Stimulated activated CD8-positive, alpha-beta memory T cell treated with anti-CD3 and anti-CD28 coated beads, Interleukin-12 subunit alpha, Interleukin-12 subunit beta, amount 100 ng/mL, for 1 hour (primary cell): ENCODE measurements around the gene SLC22A23.
"Not testable (repeated sequence)": the region's sequence is repeated elsewhere in the genome, so short reads cannot be mapped to it uniquely, and the experiment has no call there.

ENCODE experiments used
- DNase-seq: peaks from one replicate; pipeline ENCODE4 v3.0.0-alpha.2; 2020; ENCODE audit warnings: low read depth

Gene SLC22A23

DNA sequence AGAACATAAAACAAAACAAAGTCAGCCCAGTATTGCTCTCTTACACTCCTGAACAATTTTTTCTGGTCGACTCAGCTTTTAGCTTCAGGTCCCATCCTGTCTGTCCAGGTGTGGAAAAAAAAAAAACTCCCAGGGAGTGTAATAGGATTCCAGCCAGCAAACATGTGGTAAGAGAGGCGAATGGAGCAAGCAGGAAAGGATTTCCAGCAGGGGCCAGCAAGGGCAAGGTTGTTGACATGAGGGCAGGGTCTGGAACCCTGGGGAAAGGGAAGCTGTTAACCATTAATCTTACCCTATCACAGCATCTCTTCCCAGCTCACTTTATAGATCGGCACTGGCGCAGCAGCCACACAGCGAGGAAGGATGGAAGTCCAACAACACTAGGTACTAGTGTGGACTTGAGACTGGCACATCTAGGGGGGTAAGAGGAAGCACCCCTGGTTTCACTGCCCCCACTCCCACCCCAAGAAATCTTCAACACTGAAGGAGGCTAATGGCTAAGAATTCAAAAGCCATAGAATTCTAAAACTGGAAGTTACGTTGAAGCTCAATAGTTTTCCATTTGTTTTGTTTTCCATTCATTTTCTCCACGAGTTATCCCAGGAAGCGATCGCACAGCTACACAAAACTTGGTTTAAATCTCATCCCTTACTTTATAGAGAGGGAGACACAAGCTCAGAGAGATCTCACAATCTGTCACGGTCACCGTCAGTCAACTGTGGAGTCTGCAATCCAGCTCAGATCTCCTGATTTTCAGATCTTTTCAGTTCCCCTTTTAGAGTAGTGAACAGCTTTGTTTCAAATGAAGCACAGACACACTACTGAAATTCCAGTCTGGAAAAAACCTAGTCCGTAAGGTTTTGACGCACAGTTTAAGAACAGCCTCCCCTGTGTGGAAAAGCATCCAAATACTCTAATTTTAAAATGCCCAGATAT, 53.3 kb downstream of the SLC22A23 start:
- DNase-seq, result no peak

DNA sequence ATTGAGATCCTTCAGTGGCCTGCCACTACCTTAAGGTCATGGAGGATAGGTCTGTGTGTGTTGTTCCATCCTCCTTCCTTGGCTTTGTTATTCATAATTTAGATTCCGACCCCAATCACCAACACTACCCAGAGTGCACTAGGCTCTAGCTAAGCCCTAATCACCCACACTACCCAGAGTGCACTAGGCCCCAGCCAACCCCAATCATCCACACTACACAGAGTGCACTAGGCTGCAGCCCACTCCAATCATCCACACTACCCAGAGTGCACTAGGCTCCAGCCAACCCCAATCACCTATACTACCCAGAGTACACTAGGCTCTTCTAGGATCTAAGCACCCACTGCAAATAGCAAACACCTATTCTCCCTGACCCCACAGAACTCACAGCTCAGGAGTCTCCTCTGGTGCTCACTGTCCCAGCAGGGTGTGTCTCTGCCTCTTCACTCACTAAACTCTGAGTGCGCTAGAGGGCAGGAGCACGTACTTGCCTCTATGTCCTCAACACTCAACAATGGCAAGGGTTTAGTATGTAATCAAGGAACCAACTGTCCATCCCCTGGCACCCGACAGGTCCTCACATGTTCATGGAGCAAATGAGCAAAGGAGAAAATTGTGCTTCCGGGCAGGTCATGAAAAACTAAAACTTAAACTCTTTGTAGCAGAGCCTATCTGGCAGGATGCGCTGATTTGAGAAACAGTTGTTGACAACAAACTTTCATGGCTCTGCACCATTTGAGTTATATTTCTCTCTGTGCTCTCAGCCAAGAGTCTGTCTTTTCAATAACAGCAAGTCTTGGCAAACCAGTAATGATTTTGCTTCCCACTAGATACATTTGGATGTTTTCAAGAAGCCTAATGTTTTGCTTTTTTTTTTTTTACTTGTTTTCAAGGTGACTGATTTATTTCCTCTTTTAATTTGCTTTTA, 54.3 kb downstream of the SLC22A23 start:
- no peak for DNase-seq

DNA sequence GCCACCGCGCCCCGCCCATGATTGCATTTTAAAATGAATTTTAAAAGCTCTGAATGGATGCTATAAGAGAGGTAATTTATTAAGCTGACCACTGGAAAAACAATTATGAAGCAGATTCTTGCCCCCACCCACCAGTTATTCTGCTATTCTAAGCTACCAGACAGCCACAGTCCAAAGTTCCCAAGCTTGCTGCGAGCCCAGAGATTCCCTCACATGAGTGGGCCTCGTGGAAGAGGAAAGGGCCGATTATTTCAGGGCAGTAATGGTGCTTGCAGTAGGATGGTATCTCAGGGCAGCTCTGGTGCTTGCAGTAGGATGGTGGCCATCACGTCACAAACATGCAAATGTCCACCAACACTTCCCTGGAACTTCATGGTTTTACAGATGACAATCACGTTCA, 56.7 kb downstream of the SLC22A23 start:
- no peak for DNase-seq

DNA sequence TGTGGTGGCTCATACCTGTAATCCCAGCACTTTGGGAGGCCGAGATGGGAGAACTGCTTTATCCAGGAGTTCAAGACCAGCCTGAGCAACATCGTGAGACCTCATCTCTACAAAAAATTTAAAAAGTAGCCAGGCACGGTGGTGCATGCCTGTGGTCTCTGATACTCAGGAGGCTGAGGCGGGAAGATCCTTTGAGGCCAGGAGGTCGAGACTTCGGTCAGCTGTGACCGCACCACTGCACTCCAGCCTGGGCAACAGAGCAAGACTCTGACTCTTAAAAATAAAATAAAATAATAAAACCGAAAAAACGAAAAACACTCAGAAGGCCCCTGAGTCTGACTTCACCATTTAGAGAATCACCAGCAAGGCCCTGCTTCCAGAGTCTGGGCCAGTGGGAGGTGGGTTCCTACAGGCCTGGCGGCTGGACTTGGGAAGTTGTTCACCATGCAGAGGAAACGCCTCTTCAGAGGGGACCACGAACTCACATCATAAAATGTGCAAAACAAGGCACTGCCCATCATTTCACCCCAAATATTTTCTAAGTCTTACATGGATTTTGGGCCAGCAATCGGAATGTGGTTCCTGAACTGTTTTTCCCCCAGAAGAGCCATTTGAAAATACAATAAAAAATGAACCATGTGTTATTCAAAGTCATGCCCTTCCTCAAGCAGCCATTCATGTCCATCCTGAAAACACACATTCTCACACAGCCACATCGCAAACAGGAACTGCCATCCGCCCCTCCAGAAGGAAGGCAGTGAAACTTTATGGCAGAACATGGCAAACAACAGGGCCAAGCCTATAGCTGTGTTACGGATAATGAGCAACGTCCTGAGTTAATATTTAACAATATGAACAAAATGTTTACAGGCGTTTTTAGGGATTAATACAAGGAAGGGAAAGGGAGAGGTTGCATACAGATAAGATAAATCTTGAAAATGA, 57.8 kb downstream of the SLC22A23 start:
- DNase-seq, result no peak

DNA sequence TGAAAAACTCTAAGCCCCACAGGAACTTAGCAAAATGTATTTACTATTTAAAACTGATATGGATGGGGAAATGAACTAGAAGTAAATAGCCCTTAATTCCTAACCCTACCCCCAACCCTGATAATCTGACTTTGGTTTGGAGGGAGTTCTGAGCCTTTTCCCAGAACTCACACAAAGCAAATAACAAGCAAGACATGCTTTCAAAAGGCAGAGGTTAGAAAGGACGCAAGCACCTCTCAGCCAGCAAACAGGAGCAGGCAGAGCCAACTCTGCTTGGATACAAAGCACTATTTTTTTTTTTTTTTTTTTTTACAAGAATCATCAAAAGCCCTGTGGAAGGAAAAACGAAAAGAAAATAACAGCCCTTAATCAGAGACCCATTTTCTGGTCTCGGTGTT, 58.7 kb downstream of the SLC22A23 start:
- DNase-seq, result no peak

DNA sequence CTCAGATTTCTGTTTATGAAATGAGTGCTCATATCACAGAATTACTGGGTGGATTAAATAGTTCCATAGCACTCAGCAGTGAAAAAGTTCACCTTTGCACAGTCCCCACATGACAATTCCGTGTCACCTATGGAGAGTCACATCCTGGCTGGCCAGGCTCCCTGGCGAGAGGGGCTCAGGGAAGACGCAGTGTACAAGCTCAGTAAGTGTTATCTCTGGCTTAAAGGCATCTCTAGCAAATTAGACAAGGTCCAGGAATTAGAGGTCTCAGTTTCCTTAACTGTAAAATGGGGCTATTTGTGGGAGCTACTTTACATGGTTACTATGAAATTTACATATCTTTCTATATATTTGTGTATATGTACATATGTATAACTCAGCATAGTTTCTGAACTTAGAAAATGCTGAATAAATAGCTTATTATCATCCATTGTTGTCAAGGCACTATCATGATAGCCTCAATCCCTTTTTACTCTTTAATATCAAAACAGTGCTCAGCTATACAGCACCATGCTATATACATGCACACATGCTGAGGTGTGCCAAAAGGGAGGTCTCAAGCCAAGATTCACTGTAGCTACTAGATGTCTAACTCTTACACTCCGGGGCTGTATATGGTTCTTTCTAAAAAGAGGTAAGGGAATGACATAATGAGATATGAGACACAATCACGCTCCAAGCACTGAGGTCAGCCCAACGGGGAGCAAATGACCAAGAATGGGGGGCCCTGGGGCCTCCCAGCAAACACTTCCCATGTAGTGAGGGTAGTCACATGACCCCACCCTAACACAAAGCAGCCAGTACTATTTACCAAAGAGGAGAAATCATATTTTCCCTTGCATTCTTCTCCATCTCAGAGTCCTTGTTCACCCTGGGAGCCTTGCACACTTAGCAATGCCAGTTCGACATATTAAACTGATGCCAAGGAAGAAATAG, 59.4 kb downstream of the SLC22A23 start:
- no peak for DNase-seq

DNA sequence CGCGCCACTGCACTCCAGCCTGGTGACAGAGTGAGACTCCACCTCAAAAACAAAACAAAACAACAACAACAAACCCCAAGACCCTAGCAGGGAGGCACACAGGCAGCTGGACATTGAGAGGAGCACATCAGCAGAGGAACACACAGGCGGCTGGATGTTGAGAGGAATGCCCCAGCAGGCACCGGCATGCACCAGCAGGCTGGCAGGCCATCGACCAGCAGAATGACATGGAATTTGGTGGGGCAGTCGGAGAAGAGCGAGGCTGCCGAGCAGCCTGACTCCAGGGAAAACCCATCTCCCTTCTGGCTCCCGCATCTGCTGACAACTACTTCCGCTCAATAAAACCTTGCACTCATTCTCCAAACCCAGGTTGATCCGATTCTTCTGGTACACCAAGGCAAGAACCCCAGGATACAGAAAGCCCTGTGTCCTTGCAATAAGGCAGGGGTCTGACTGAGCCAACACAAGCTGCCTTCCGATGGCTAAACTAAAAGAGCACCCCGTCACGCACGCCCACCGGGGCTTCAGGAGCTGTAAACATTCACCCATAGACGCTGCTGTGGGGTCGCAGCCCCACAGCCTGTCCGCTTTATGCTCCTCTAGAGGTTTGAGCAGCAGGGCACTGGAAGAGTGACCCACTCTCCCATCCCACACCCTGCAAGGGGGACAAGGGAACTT, 60.2 kb downstream of the SLC22A23 start:
- no peak for DNase-seq

DNA sequence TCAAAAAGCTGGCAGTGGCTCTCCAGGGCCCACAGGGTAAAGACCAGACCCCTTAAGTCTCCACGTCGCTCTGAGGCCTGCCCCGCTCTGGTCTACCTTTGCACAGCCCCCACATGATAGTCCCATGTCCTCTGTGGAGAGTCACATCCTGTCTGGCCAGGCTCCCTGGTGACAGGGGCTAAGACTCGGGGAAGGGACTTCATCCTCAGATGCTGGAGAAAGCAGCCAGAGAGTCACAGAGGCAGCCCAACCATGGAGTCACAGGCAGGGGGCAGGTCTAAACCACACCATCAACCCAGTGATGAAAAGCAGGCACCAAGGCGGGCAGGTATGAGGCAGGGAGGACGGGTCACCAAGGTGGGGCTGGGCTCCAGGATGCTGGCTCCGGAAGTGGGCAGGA, 62.2 kb downstream of the SLC22A23 start:
- no peak for DNase-seq

DNA sequence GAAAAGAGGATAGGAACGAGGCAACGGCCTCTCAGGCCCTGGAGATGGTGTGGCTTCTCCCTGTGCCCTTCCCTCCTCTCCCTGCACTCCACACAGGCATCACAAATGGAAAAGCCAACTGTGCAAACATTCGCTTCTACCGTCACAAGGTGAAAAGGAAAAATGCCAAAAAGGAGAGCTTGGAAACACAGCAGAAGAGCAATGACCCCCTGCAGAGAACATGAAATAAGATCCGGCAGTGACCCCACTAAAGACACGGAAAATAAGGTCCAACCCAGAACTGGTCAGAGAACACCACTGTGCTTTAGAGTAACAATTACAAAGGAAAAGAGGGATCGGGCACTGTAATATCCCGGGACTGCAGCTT, 63.0 kb downstream of the SLC22A23 start:
- no peak for DNase-seq

DNA sequence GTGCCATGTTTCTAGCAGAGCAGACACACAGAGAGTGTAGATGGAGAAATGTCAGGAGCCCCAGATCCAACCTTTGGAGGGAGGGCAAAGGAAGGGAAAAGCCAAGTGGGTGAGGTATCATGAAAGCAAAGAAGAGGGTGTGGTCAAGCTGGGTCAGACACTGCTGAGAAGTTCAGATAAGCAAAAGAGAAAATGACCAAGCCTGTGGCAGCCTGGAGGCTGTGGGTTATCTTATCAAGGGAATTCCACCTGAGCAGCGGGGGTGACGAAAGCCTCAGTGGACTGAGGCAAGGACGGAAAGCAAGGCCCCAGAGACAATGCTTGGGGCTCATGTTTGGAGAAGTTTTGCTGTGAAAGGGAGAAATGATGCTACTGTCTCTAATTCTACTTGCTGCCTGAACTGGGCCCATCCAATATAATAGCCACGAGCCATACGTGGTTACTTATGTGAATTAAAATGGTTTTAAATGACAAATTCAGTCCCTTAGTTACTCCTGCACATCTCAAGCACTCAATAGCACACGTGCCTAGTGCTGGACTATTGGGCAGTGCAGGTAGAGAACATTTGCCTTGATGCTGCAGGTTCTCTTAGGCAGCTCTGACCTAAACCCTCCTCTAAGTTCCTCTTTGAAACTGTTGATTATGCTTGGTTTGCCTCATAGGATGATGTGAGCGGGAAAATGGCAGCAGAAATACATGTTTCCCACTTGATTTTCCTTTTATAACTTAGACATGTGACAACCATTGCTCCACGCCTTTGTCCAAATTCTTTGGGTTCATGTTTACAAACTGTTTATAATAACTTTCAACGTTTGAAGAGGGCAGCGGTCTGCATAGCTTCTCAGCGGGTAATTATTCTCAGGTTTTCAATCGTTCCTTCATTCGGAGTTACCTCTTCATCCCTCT, 63.7 kb downstream of the SLC22A23 start:
- no peak for DNase-seq

DNA sequence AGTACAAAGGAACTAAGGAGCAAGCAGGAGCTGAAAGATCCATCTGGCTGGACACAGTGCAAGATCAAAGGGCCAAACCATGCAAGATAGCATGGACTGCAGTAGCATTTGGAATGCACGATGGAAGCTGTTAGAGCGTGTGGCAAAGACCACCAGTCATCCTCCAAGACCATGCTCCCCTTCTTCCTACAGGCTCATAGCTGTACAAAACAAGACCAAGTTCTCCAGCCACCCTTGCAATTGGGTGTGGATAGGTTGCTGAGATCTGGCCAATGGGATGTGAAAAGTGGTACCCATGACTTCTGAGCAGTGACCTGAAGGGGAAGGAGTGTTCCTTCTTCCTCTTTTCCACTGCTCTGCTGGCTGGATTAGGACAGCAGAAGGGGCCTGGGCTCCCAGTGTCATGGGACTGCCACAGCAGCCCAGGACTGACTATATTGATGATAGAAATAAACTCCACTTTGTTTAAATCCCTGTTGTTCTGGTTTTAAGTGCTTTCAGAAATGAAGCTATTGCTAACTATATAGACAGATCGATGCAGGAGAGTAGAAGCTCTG, 64.9 kb downstream of the SLC22A23 start:
- DNase-seq, result no peak

DNA sequence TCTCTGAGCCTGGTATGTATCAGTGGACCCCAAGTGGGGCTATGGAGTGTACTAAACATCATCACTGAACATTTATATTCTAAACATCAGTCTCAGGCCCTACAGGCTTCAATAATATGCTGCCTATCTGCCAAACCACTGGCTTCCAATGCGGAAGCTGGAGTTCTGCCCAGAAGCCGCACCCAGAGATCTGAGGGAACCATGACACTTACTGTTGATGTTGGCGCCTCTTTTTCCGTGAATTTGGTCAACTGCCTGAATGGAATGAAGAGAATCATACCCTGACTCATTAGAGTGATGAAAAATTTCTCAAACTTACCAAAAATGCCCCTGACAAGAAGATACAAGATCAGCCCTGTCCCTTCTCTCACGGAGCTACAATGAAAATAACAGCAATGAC, 66.2 kb downstream of the SLC22A23 start:
- no peak for DNase-seq

DNA sequence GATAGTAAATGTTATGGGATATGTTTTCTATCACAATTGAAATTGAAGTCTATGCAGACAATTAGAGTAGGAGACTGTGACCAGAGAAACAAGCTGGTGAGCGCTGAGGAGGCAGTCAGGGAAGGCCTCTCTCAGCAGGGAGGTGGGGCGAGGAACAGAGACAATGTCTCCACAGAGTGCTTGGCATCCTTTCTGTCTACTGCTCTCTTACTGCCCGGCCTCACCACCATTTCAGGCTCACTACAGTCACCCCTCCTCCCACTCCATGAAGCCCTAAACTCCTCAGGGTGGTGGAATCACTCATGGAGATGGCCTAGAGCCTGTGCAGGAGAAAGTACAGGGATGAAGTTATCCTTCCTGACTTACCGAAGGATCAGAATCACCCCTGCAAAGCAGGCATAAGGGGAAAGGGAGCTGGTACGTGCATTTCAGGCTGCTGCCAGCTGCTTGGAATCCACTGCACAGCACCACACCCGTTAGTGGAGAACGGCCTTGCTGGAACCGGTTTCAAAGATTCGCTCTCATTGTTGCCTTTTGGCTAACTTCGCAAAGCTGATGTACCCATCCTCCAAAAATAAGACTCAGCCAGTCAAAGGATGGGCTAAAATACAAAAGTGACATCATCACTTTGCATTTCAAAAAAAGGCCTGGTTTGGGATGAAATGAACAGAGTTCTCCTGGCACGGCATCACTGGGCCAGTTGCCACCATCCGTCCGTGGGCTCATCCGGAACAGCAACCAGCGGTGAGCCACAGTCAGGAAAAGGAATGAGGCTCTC, 67.3 kb downstream of the SLC22A23 start:
- no peak for DNase-seq

DNA sequence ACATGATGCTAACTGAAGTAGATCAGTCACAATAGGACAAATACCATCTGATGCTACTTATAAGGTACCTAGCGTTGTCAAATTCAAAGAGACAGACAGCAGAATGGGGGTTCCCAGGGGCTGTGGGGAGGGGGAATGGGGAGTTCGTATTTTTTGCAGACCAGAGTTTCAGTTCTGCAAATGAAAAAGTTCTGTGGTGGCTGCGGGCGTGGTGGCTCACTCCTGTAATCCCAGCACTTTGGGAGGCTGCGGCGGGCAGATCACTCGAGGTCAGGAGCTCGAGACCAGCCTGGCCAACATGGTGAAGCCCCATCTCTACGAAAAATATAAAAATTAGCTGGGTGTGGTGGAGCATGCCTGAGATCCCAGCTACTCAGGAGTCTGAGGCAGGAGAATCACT, 68.1 kb downstream of the SLC22A23 start:
- DNase-seq, result no peak

DNA sequence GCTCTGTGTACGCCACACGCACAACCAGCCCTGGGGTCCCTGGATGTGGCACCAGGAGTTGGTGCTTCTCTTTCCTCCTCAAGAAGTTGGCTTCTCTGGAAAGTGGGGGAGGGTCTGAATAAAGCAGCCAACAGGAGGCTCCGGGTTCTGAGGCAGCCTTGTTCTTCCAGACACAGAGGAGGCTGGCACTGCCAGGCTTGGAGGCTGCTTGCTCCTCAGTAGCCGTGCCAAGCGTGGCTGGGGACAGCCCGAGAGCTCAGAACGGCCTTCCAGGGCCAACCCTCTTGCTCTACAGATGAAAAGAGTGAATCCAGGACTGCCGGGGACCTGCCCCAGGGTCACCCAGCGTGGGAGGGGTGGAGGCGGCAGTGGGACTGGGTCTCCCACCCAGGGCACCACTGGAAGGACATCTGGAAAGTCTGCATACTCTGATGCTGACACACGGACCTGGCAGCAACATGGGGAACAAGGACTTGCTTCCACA, 70.4 kb downstream of the SLC22A23 start:
- DNase-seq, result no peak

DNA sequence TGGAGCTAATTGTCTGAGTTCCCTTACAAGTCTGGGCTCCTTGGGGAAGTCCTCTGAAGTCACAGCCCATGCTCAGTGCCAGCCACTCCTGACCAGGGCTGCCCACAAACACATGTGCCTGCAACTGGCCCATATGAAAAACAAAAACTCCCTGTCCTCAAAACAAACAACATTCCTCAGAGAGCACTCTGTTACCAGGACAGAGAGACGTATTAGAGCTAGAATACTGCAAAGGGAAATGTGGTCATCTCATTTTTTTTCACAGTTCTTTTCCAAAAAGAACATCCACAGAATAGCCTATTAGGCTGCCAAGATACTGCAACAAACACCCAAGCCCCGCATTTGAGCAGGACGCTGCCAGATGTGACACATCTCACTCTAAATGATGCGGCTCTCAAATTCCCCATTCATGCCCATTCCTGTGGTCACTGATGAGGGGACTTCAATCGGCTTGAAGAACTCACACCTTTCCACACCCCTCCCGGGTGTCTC, 71.1 kb downstream of the SLC22A23 start:
- no peak for DNase-seq

DNA sequence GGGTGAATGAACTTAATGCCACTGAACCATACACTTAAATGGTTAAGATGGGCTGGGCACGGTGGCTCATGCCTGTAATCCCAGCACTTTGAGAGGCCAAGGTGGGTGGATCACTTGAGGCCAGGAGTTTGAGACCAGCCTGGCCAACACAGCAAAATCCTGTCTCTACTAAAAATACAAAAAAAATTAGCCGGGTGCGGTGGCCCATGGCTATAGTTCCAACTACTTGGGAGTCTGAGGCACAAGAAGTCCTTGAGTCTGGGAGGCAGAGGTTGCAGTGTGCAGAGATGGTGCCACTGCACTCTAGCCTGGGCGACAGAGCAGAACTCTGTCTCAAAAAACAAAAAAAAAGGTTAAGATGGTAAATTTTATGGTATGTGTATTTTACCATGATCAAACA, 71.7 kb downstream of the SLC22A23 start:
- not testable (repeated sequence) for DNase-seq
